ENCODE data around the gene RASSF10.

The RASSF10 gene

GRCh38 chr11:13045734-13046133, 36.6 kb downstream of the RASSF10 start:
- Histone ChIP-seq H3K4me1 (ENCODE audit: control insufficient read depth, insufficient read depth, low read length) (no peaks in the 10 kb centered on the region), H3K9me3 (ENCODE audit: control insufficient read depth, low read length) (peaks cover 7% of the 10 kb centered on the region), H3K9ac (ENCODE audit: low read length) (no peak overlapping the region), H3K36me3 (ENCODE audit: control insufficient read depth, insufficient read depth, low read length, severe bottlenecking) (no peaks in the 10 kb centered on the region), H3K27me3 (replicated peaks; ENCODE audit: control insufficient read depth, insufficient read depth, low read length) (peaks cover 38% of the 10 kb centered on the region), H3K4me3 (ENCODE audit: low read length) (no peak overlapping the region)
- no peak for DNase-seq (ENCODE audit: low read depth)

- Histone ChIP-seq H3K4me3 (ENCODE audit: low read length) (no peak overlapping the region), H3K9me3 (ENCODE audit: control insufficient read depth, low read length) (peaks cover 7% of the 10 kb centered on the region), H3K27me3 (replicated peaks; ENCODE audit: control insufficient read depth, insufficient read depth, low read length) (peaks cover 38% of the 10 kb centered on the region), H3K36me3 (ENCODE audit: control insufficient read depth, insufficient read depth, low read length, severe bottlenecking) (no peaks in the 10 kb centered on the region), H3K9ac (ENCODE audit: low read length) (no peak overlapping the region), H3K4me1 (ENCODE audit: control insufficient read depth, insufficient read depth, low read length) (no peaks in the 10 kb centered on the region)
- DNase-seq (ENCODE audit: low read depth) = no peak
These were observed 37.8 kb downstream of the RASSF10 start for GRCh38 chr11:13046637-13047570.

- H3K4me3 ChIP-seq (ENCODE audit: low read length) = no peak overlapping the region
- no peaks in the 10 kb centered on the region for H3K36me3 ChIP-seq (ENCODE audit: control insufficient read depth, insufficient read depth, low read length, severe bottlenecking)
These were observed 38.8 kb downstream of the RASSF10 start for GRCh38 chr11:13047884-13048283.

GRCh38 chr11:13051257-13051656, 42.1 kb downstream of the RASSF10 start:
- Histone ChIP-seq H3K4me3 (ENCODE audit: low read length) (no peak overlapping the region), H3K9ac (ENCODE audit: low read length) (no peak overlapping the region), H3K9me3 (ENCODE audit: control insufficient read depth, low read length) (peaks cover 7% of the 10 kb centered on the region), H3K4me1 (ENCODE audit: control insufficient read depth, insufficient read depth, low read length) (no peaks in the 10 kb centered on the region), H3K27me3 (replicated peaks; ENCODE audit: control insufficient read depth, insufficient read depth, low read length) (peaks cover 14% of the 10 kb centered on the region), H3K36me3 (ENCODE audit: control insufficient read depth, insufficient read depth, low read length, severe bottlenecking) (no peaks in the 10 kb centered on the region)
- no peak for DNase-seq (ENCODE audit: low read depth)

More at GRCh38 chr11:13047884-13048283, 38.8 kb downstream of the RASSF10 start:
- Histone ChIP-seq H3K9me3 (ENCODE audit: control insufficient read depth, low read length) (peaks cover 7% of the 10 kb centered on the region), H3K27me3 (replicated peaks; ENCODE audit: control insufficient read depth, insufficient read depth, low read length) (peaks cover 34% of the 10 kb centered on the region), H3K4me1 (ENCODE audit: control insufficient read depth, insufficient read depth, low read length) (no peaks in the 10 kb centered on the region), H3K9ac (ENCODE audit: low read length) (no peak overlapping the region)
- no peak for DNase-seq (ENCODE audit: low read depth)

- Histone ChIP-seq H3K9ac (ENCODE audit: low read length) (no peak overlapping the region), H3K9me3 (ENCODE audit: control insufficient read depth, low read length) (peaks cover 7% of the 10 kb centered on the region), H3K4me3 (ENCODE audit: low read length) (no peak overlapping the region), H3K4me1 (ENCODE audit: control insufficient read depth, insufficient read depth, low read length) (no peaks in the 10 kb centered on the region), H3K27me3 (replicated peaks; ENCODE audit: control insufficient read depth, insufficient read depth, low read length) (peaks cover 9% of the 10 kb centered on the region), H3K36me3 (ENCODE audit: control insufficient read depth, insufficient read depth, low read length, severe bottlenecking) (no peaks in the 10 kb centered on the region)
- no peak for DNase-seq (ENCODE audit: low read depth)
These were observed 43.0 kb downstream of the RASSF10 start for GRCh38 chr11:13052130-13052571.

- H3K27me3 ChIP-seq (replicated peaks; ENCODE audit: control insufficient read depth, insufficient read depth, low read length) = no peaks in the 10 kb centered on the region
- H3K9me3 ChIP-seq (ENCODE audit: control insufficient read depth, low read length) = peaks cover 7% of the 10 kb centered on the region
- no peaks in the 10 kb centered on the region for H3K4me1 ChIP-seq (ENCODE audit: control insufficient read depth, insufficient read depth, low read length)
- H3K4me3 ChIP-seq (ENCODE audit: low read length) = no peak overlapping the region
- no peaks in the 10 kb centered on the region for H3K36me3 ChIP-seq (ENCODE audit: control insufficient read depth, insufficient read depth, low read length, severe bottlenecking)
- no peak for DNase-seq (ENCODE audit: low read depth)
- H3K9ac ChIP-seq (ENCODE audit: low read length) = no peak overlapping the region
These were observed 44.3 kb downstream of the RASSF10 start for GRCh38 chr11:13053255-13053917.

GRCh38 chr11:13054278-13054677, 45.2 kb downstream of the RASSF10 start:
- H3K27me3 ChIP-seq (replicated peaks; ENCODE audit: control insufficient read depth, insufficient read depth, low read length) = no peaks in the 10 kb centered on the region
- H3K36me3 ChIP-seq (ENCODE audit: control insufficient read depth, insufficient read depth, low read length, severe bottlenecking) = no peaks in the 10 kb centered on the region
- peaks cover 7% of the 10 kb centered on the region for H3K9me3 ChIP-seq (ENCODE audit: control insufficient read depth, low read length)
- no peak overlapping the region for H3K4me3 ChIP-seq (ENCODE audit: low read length)
- H3K9ac ChIP-seq (ENCODE audit: low read length) = no peak overlapping the region
- DNase-seq (ENCODE audit: low read depth) = no peak
- no peaks in the 10 kb centered on the region for H3K4me1 ChIP-seq (ENCODE audit: control insufficient read depth, insufficient read depth, low read length)

GRCh38 chr11:13055200-13055599, 46.1 kb downstream of the RASSF10 start:
- Histone ChIP-seq H3K36me3 (ENCODE audit: control insufficient read depth, insufficient read depth, low read length, severe bottlenecking) (no peaks in the 10 kb centered on the region), H3K27me3 (replicated peaks; ENCODE audit: control insufficient read depth, insufficient read depth, low read length) (no peaks in the 10 kb centered on the region), H3K9ac (ENCODE audit: low read length) (no peak overlapping the region), H3K4me3 (ENCODE audit: low read length) (no peak overlapping the region), H3K4me1 (ENCODE audit: control insufficient read depth, insufficient read depth, low read length) (no peaks in the 10 kb centered on the region), H3K9me3 (ENCODE audit: control insufficient read depth, low read length) (no peaks in the 10 kb centered on the region)
- DNase-seq (ENCODE audit: low read depth) = no peak

GRCh38 chr11:13061294-13061990, 52.3 kb downstream of the RASSF10 start:
- Histone ChIP-seq H3K4me1 (ENCODE audit: control insufficient read depth, insufficient read depth, low read length) (no peaks in the 10 kb centered on the region), H3K27me3 (replicated peaks; ENCODE audit: control insufficient read depth, insufficient read depth, low read length) (peaks cover 4% of the 10 kb centered on the region), H3K4me3 (ENCODE audit: low read length) (no peak overlapping the region), H3K9ac (ENCODE audit: low read length) (no peak overlapping the region), H3K36me3 (ENCODE audit: control insufficient read depth, insufficient read depth, low read length, severe bottlenecking) (no peaks in the 10 kb centered on the region), H3K9me3 (ENCODE audit: control insufficient read depth, low read length) (no peaks in the 10 kb centered on the region)
- peak; percentile 8 for DNase-seq (ENCODE audit: low read depth)

All from adipocyte (in vitro differentiated cells).